MM.1S (cell line): ENCODE measurements around the gene PDE4A.

Source experiments
- DNase-seq: peaks from one replicate; pipeline ENCODE4 v3.0.0-alpha.2; 2015
- H2AFZ ChIP-seq: fragments of 300-600 bp; sonication (generic); 2 replicates; pipeline ENCODE4 v1.6.0; 2016; ENCODE audit warnings: antibody characterized with exemption, low read length
- H3F3A ChIP-seq: fragments of 300-600 bp; sonication (generic); 2 replicates; pipeline ENCODE4 v1.6.1; 2016; ENCODE audit warnings: mild to moderate bottlenecking, antibody characterized with exemption, low read length, moderate library complexity, mixed read lengths; ENCODE audit not compliant: insufficient read depth
- H3K27ac ChIP-seq: fragments of 300-600 bp; sonication (generic); 2 replicates; pipeline ENCODE4 v1.5.1; 2016; ENCODE audit warnings: mild to moderate bottlenecking, low read length
- H3K27me3 ChIP-seq: fragments of 300-600 bp; sonication (generic); replicated peaks from 2 replicates; pipeline ENCODE4 v1.6.0; 2016; ENCODE audit warnings: low read length; ENCODE audit not compliant: insufficient read depth
- H3K36me3 ChIP-seq: fragments of 300-600 bp; sonication (generic); replicated peaks from 2 replicates; pipeline ENCODE4 v1.6.1; 2016; ENCODE audit warnings: mild to moderate bottlenecking, low read length, mixed read lengths; ENCODE audit not compliant: insufficient read depth
- H3K4me1 ChIP-seq: fragments of 300-600 bp; sonication (generic); 2 replicates; pipeline ENCODE4 v1.6.1; 2016; ENCODE audit warnings: low read length, mixed read lengths
- H3K4me2 ChIP-seq: fragments of 300-600 bp; sonication (generic); 2 replicates; pipeline ENCODE4 v1.6.0; 2016; ENCODE audit warnings: low read depth, low read length
- H3K4me3 ChIP-seq: fragments of 300-600 bp; sonication (generic); 2 replicates; pipeline ENCODE4 v1.5.1; 2016; ENCODE audit warnings: low read length, mixed read lengths
- H3K79me2 ChIP-seq: fragments of 300-600 bp; sonication (generic); 2 replicates; pipeline ENCODE4 v1.6.1; 2016; ENCODE audit warnings: mixed run types, low read length, mixed read lengths
- H3K9ac ChIP-seq: fragments of 300-600 bp; sonication (generic); 2 replicates; pipeline ENCODE4 v1.6.1; 2016; ENCODE audit warnings: low read length, mixed read lengths
- H3K9me2 ChIP-seq: fragments of 300-600 bp; sonication (generic); replicated peaks from 2 replicates; pipeline ENCODE4 v1.6.1; 2016; ENCODE audit warnings: mild to moderate bottlenecking, low read length, mixed read lengths; ENCODE audit not compliant: insufficient read depth
- H3K9me3 ChIP-seq: fragments of 300-600 bp; sonication (generic); replicated peaks from 2 replicates; pipeline ENCODE4 v1.6.1; 2016; ENCODE audit warnings: mild to moderate bottlenecking, low read length, mixed read lengths; ENCODE audit not compliant: insufficient read depth
- H4K20me1 ChIP-seq: fragments of 300-600 bp; sonication (generic); 2 replicates; pipeline ENCODE4 v1.6.1; 2016; ENCODE audit warnings: mild to moderate bottlenecking, low read length, moderate library complexity, mixed read lengths; ENCODE audit not compliant: insufficient read depth
- CTCF ChIP-seq: fragments of 300-600 bp; sonication (generic); IDR thresholded peaks from 2 replicates; pipeline ENCODE4 v1.5.1; 2016; ENCODE audit warnings: antibody characterized with exemption, low read length, mixed read lengths
- EZH2 ChIP-seq: fragments of 300-600 bp; sonication (generic); optimal IDR thresholded peaks from 2 replicates; pipeline ENCODE3; 2017; ENCODE audit warnings: low read depth, mild to moderate bottlenecking, antibody characterized with exemption, low read length, mixed read lengths
- EZH2phosphoT487 ChIP-seq: fragments of 300-600 bp; sonication (generic); IDR thresholded peaks from 2 replicates; pipeline ENCODE4 v1.6.1; 2018; ENCODE audit warnings: antibody characterized with exemption, low read length

The PDE4A gene

GRCh38 chr19:10404888-10405820, 15.2 kb upstream of the PDE4A start:
- 0 out of 2 replicates have a peak, but pooled peaks cover 3% of the 10 kb centered on the region for H4K20me1 ChIP-seq
- H3K79me2 ChIP-seq: peaks cover 32% of the 10 kb centered on the region
- H3K27ac ChIP-seq: no peak overlapping the region
- H3K4me2 ChIP-seq: peak overlapping the region; percentile 100
- H3K9ac ChIP-seq: peak overlapping the region; percentile 95; the same call in 1 of the 2 replicates
- H3K4me3 ChIP-seq: peak overlapping the region; percentile 97
- no peaks in the 10 kb centered on the region for H3K9me3 ChIP-seq
- H2AFZ ChIP-seq: peak overlapping the region; percentile 86
- H3K36me3 ChIP-seq: no peaks in the 10 kb centered on the region
- H3F3A ChIP-seq: 0 out of 2 replicates have a peak, but pooled peaks cover 4% of the 10 kb centered on the region
- no peaks in the 10 kb centered on the region for H3K9me2 ChIP-seq
- H3K4me1 ChIP-seq: peaks cover 14% of the 10 kb centered on the region
- no peaks in the 10 kb centered on the region for H3K27me3 ChIP-seq
- no peak for DNase-seq
- TF ChIP-seq CTCF (no peak), EZH2phosphoT487 (no peak), EZH2 (no peak)

- no peak for DNase-seq
- Histone ChIP-seq H3K27ac (no peak overlapping the region), H3K27me3 (no peaks in the 10 kb centered on the region)
These were observed 14.1 kb upstream of the PDE4A start for GRCh38 chr19:10406191-10406590.

GRCh38 chr19:10407096-10407495, 13.2 kb upstream of the PDE4A start:
- no peak for DNase-seq
- H3K4me1 ChIP-seq: peaks cover 18% of the 10 kb centered on the region
- peaks cover 9% of the 10 kb centered on the region for H3F3A ChIP-seq
- H3K9me3 ChIP-seq: no peaks in the 10 kb centered on the region
- no peaks in the 10 kb centered on the region for H4K20me1 ChIP-seq
- H3K9ac ChIP-seq: no peak overlapping the region
- H3K9me2 ChIP-seq: no peaks in the 10 kb centered on the region
- H3K79me2 ChIP-seq: peaks cover 13% of the 10 kb centered on the region
- no peaks in the 10 kb centered on the region for H3K36me3 ChIP-seq
- H3K4me2 ChIP-seq: no peak overlapping the region
- no peaks in the 10 kb centered on the region for H3K27me3 ChIP-seq
- no peak overlapping the region for H3K27ac ChIP-seq
- H3K4me3 ChIP-seq: no peak overlapping the region
- no peak for TF ChIP-seq EZH2
- TF ChIP-seq EZH2phosphoT487: no peak
- no peak for TF ChIP-seq CTCF
- H2AFZ ChIP-seq: no peak overlapping the region

More at GRCh38 chr19:10406191-10406590, 14.1 kb upstream of the PDE4A start:
- TF ChIP-seq CTCF (no peak), EZH2 (no peak), EZH2phosphoT487 (no peak)
- Histone ChIP-seq H4K20me1 (0 out of 2 replicates have a peak, but pooled peaks cover 3% of the 10 kb centered on the region), H2AFZ (no peak overlapping the region), H3K9me3 (no peaks in the 10 kb centered on the region), H3K79me2 (peaks cover 22% of the 10 kb centered on the region), H3K4me1 (peaks cover 17% of the 10 kb centered on the region), H3F3A (peaks cover 4% of the 10 kb centered on the region; the same call in 1 of the 2 replicates), H3K9ac (no peak overlapping the region), H3K9me2 (no peaks in the 10 kb centered on the region), H3K4me2 (no peak overlapping the region), H3K4me3 (no peak overlapping the region), H3K36me3 (no peaks in the 10 kb centered on the region)
